B cell (primary cell): Measurements from ENCODE around the gene N4BP2L2.

Source experiments
- CTCF ChIP-seq: fragments of 200-600 bp; IDR thresholded peaks from one replicate; pipeline ENCODE4 v1.8.0; 2022; ENCODE audit warnings: antibody characterized with exemption, mild to moderate bottlenecking
- EZH2 ChIP-seq: IDR thresholded peaks from 2 replicates; pipeline ENCODE4 v1.6.1; 2012; ENCODE audit warnings: borderline replicate concordance, low read depth, mild to moderate bottlenecking, moderate library complexity, low read length; ENCODE audit not compliant: insufficient read depth, poor library complexity, severe bottlenecking

GRCh38 chr13:32553720-32554119 is 15.1 kb upstream of the N4BP2L2 start:
- TF ChIP-seq CTCF (no peak), EZH2 (no peak)
